H9 (cell line): ENCODE measurements around the gene UNC5B. TPM values are rescaled to one million over a fixed set of nuclear protein-coding genes. Genes with fewer than 3 reads are reported as not detected.

Experiments used
- DNase-seq: peaks from one replicate; pipeline ENCODE4 v3.0.0-alpha.2; 2017
- H2AFZ ChIP-seq: one replicate; pipeline ENCODE4 v1.6.1; 2013; ENCODE audit warnings: mild to moderate bottlenecking, low read length, control low read depth, moderate library complexity
- H2AK5ac ChIP-seq: 2 replicates; pipeline ENCODE4 v1.6.1; 2013; ENCODE audit warnings: low read length, control low read depth, mixed read lengths; ENCODE audit not compliant: insufficient read length
- H2BK120ac ChIP-seq: one replicate; pipeline ENCODE4 v1.6.1; 2013; ENCODE audit warnings: low read depth, mild to moderate bottlenecking, low read length, control low read depth, inconsistent platforms; ENCODE audit not compliant: poor library complexity, severe bottlenecking
- H2BK12ac ChIP-seq: 2 replicates; pipeline ENCODE4 v1.6.1; 2013; ENCODE audit warnings: low read length, control low read depth, mixed read lengths, low read depth; ENCODE audit not compliant: insufficient read length
- H2BK15ac ChIP-seq: 2 replicates; pipeline ENCODE4 v1.6.1; 2013; ENCODE audit warnings: low read depth, low read length, control low read depth
- H2BK20ac ChIP-seq: one replicate; pipeline ENCODE4 v1.6.1; 2013; ENCODE audit warnings: low read depth, mild to moderate bottlenecking, low read length, control low read depth, inconsistent platforms; ENCODE audit not compliant: poor library complexity, severe bottlenecking
- H2BK5ac ChIP-seq: 2 replicates; pipeline ENCODE4 v1.6.1; 2013; ENCODE audit warnings: low read length, control low read depth, mixed read lengths; ENCODE audit not compliant: insufficient read length
- H3K14ac ChIP-seq: 2 replicates; pipeline ENCODE4 v1.6.1; 2013; ENCODE audit warnings: low read length, control low read depth; ENCODE audit not compliant: insufficient read depth
- H3K18ac ChIP-seq: 2 replicates; pipeline ENCODE4 v1.6.1; 2013; ENCODE audit warnings: low read depth, mild to moderate bottlenecking, mixed read lengths, low read length, control low read depth; ENCODE audit not compliant: insufficient read length
- H3K23ac ChIP-seq: 2 replicates; pipeline ENCODE4 v1.6.1; 2013; ENCODE audit warnings: low read length, control low read depth, mixed read lengths, low read depth; ENCODE audit not compliant: insufficient read length
- H3K23me2 ChIP-seq: 2 replicates; pipeline ENCODE4 v1.6.1; 2013; ENCODE audit warnings: low read depth, mild to moderate bottlenecking, mixed read lengths, low read length, control low read depth; ENCODE audit not compliant: insufficient read length, poor library complexity, severe bottlenecking
- H3K27ac ChIP-seq: 2 replicates; pipeline ENCODE4 v1.5.1; 2013; ENCODE audit warnings: low read length, control low read depth, mixed read lengths, low read depth; ENCODE audit not compliant: insufficient read length
- H3K27me3 ChIP-seq: 2 replicates; pipeline ENCODE4 v1.6.1; 2013; ENCODE audit warnings: low read length, control low read depth, inconsistent platforms; ENCODE audit not compliant: insufficient read depth
- H3K4ac ChIP-seq: 2 replicates; pipeline ENCODE4 v1.6.1; 2013; ENCODE audit warnings: low read depth, mild to moderate bottlenecking, control low read depth, inconsistent platforms, low read length, moderate library complexity
- H3K4me1 ChIP-seq: 2 replicates; pipeline ENCODE4 v1.6.1; 2013; ENCODE audit warnings: low read length, control low read depth, inconsistent platforms; ENCODE audit not compliant: insufficient read depth
- H3K4me2 ChIP-seq: 2 replicates; pipeline ENCODE4 v1.6.1; 2013; ENCODE audit warnings: low read length, control low read depth, mixed read lengths; ENCODE audit not compliant: insufficient read length, insufficient read depth
- H3K56ac ChIP-seq: 2 replicates; pipeline ENCODE4 v1.6.1; 2013; ENCODE audit warnings: low read depth, mild to moderate bottlenecking, mixed read lengths, low read length, control low read depth; ENCODE audit not compliant: insufficient read length
- H3K79me1 ChIP-seq: 2 replicates; pipeline ENCODE4 v1.6.1; 2013; ENCODE audit warnings: low read depth, mild to moderate bottlenecking, moderate library complexity, low read length, control low read depth, inconsistent platforms; ENCODE audit not compliant: insufficient read depth, poor library complexity, severe bottlenecking
- H3K79me2 ChIP-seq: 2 replicates; pipeline ENCODE4 v1.6.1; 2013; ENCODE audit warnings: low read length, control low read depth, inconsistent platforms; ENCODE audit not compliant: insufficient read depth
- H3K9ac ChIP-seq: 2 replicates; pipeline ENCODE4 v1.6.1; 2013; ENCODE audit warnings: low read length, control low read depth, mixed read lengths; ENCODE audit not compliant: insufficient read length; ENCODE audit errors: extremely low read depth
- H3K9me3 ChIP-seq: one replicate; pipeline ENCODE4 v1.6.1; 2013; ENCODE audit warnings: low read depth, low read length, inconsistent platforms; ENCODE audit not compliant: control insufficient read depth
- H3T11ph ChIP-seq: one replicate; pipeline ENCODE4 v1.6.1; 2013; ENCODE audit warnings: mild to moderate bottlenecking, low read length, control low read depth, inconsistent platforms
- H4K20me1 ChIP-seq: one replicate; pipeline ENCODE4 v1.6.1; 2013; ENCODE audit not compliant: control insufficient read depth, insufficient read length, insufficient read depth
- H4K5ac ChIP-seq: 2 replicates; pipeline ENCODE4 v1.6.1; 2013; ENCODE audit warnings: low read depth, mild to moderate bottlenecking, mixed read lengths, low read length, control low read depth; ENCODE audit not compliant: insufficient read length
- H4K8ac ChIP-seq: replicated peaks from 2 replicates; pipeline ENCODE4 v1.6.1; 2013; ENCODE audit warnings: low read length, control low read depth, mixed read lengths, low read depth; ENCODE audit not compliant: insufficient read length
- H4K91ac ChIP-seq: 2 replicates; pipeline ENCODE4 v1.6.1; 2013; ENCODE audit warnings: low read depth, mild to moderate bottlenecking, moderate library complexity, mixed read lengths, low read length, control low read depth; ENCODE audit not compliant: insufficient read length
- H3K27ac Mint-ChIP-seq, 3 experiments: 2 replicates in 2 of 3; 3 replicates in 1 of 3; pipeline ENCODE4 v1.8.0; 2020 to 2021; ENCODE audit warnings: mixed read lengths in 3 of 3, mild to moderate bottlenecking in 1 of 3, moderate library complexity in 1 of 3
- H3K27me3 Mint-ChIP-seq: 2 replicates; pipeline ENCODE4 v1.8.0; 2021; ENCODE audit warnings: low read depth, mild to moderate bottlenecking, moderate library complexity, mixed read lengths
- H3K36me3 Mint-ChIP-seq, 3 experiments: 2 replicates in 2 of 3; 3 replicates in 1 of 3; pipeline ENCODE4 v1.8.0; 2020 to 2021; ENCODE audit warnings: low read depth in 3 of 3, mixed read lengths in 3 of 3; ENCODE audit not compliant: insufficient read depth in 1 of 3
- H3K4me1 Mint-ChIP-seq, 2 experiments: 2 replicates each; pipeline ENCODE4 v1.8.0; 2020; ENCODE audit warnings: mixed read lengths in 2 of 2
- H3K4me3 Mint-ChIP-seq, 2 experiments: 2 replicates in 1 of 2; 3 replicates in 1 of 2; pipeline ENCODE4 v1.8.0; 2020 to 2021; ENCODE audit warnings: mild to moderate bottlenecking in 2 of 2, mixed read lengths in 2 of 2, moderate library complexity in 1 of 2
- H3K9me3 Mint-ChIP-seq, 2 experiments: 2 replicates in 1 of 2; 3 replicates in 1 of 2; pipeline ENCODE4 v1.8.0; 2020; ENCODE audit warnings: mild to moderate bottlenecking in 2 of 2, mixed read lengths in 2 of 2, moderate library complexity in 1 of 2
- WGBS: extraction: QIAGEN DNeasy Blood & Tissue Kit; methylation state at CpG from one replicate; pipeline ENCODE4 v1.1.7; 2013; ENCODE audit warnings: missing lambda C conversion rate, low lambda C conversion rate, mixed read lengths; ENCODE audit not compliant: insufficient read length; ENCODE audit errors: extremely low coverage; 5-methylcytosine and 5-hydroxymethylcytosine counted together
- total RNA-seq: library from RNA; stranded (reverse); gene quantifications from 2 replicates; pipeline ENCODE4 v1.2.1, GENCODE V29; 2021
- TF ChIP-seq, protein P1 (sequence below): fragments of 200-600 bp; sonication (generic); conservative IDR thresholded peaks from 3 replicates; pipeline ENCODE4 v1.8.0; 2021; ENCODE audit warnings: antibody characterized with exemption, mild to moderate bottlenecking

UNC5B gene
- total RNA-seq, 1 experiment from 2014 or later = 28.4 TPM

- Mint-ChIP-seq H3K4me3 (peak overlapping the region; percentile 82 to 91), H3K4me1 (peaks cover 61 to 67% of the 10 kb centered on the region in 2 experiments), H3K27me3 (peaks cover 52% of the 10 kb centered on the region), H3K9me3 (no peaks in the 10 kb centered on the region; a peak in 2 of 5 replicates), H3K27ac (peak overlapping the region in 1 of 3 experiments; percentile 79; a peak in 2 of 7 replicates), H3K36me3 (peaks cover 0 to 5% (median 0%) of the 10 kb centered on the region in 3 experiments; a peak in 2 of 7 replicates)
- H2BK15ac ChIP-seq = no peak overlapping the region
- H3K4me2 ChIP-seq = peak overlapping the region; percentile 93
- no peak overlapping the region for H2BK5ac ChIP-seq
- peaks cover 21% of the 10 kb centered on the region for H3K23me2 ChIP-seq
- H3K79me1 ChIP-seq = no peaks in the 10 kb centered on the region
- peaks cover 10% of the 10 kb centered on the region; the same call in 1 of the 2 replicates for H3K27me3 ChIP-seq
- H4K5ac ChIP-seq = no peak overlapping the region
- no peak overlapping the region for H2BK12ac ChIP-seq
- H3K18ac ChIP-seq = no peak overlapping the region
- H3K27ac ChIP-seq = no peak overlapping the region
- no peak overlapping the region for H2BK120ac ChIP-seq
- DNase-seq = peak; percentile 15
- no peak overlapping the region for H4K8ac ChIP-seq
- no peak overlapping the region for H2AK5ac ChIP-seq
- no peak overlapping the region for H4K91ac ChIP-seq
- H3K23ac ChIP-seq = no peak overlapping the region
- no peak overlapping the region for H2AFZ ChIP-seq
- no peaks in the 10 kb centered on the region for H3K9me3 ChIP-seq
- H3K79me2 ChIP-seq = no peaks in the 10 kb centered on the region; the same call in 1 of the 2 replicates
- peaks cover 27% of the 10 kb centered on the region; the same call in 1 of the 2 replicates for H3K4me1 ChIP-seq
- TF ChIP-seq, protein P1, sequence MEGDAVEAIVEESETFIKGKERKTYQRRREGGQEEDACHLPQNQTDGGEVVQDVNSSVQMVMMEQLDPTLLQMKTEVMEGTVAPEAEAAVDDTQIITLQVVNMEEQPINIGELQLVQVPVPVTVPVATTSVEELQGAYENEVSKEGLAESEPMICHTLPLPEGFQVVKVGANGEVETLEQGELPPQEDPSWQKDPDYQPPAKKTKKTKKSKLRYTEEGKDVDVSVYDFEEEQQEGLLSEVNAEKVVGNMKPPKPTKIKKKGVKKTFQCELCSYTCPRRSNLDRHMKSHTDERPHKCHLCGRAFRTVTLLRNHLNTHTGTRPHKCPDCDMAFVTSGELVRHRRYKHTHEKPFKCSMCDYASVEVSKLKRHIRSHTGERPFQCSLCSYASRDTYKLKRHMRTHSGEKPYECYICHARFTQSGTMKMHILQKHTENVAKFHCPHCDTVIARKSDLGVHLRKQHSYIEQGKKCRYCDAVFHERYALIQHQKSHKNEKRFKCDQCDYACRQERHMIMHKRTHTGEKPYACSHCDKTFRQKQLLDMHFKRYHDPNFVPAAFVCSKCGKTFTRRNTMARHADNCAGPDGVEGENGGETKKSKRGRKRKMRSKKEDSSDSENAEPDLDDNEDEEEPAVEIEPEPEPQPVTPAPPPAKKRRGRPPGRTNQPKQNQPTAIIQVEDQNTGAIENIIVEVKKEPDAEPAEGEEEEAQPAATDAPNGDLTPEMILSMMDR = no peak
- H4K20me1 ChIP-seq = peaks cover 3% of the 10 kb centered on the region
- no peak overlapping the region for H3K14ac ChIP-seq
- no peak overlapping the region for H3K56ac ChIP-seq
- no peak overlapping the region for H2BK20ac ChIP-seq
- no CpG with 5 or more reads among the region's 7 CpGs for WGBS
- H3T11ph ChIP-seq = no peak overlapping the region
- H3K4ac ChIP-seq = no peak overlapping the region
- no peak overlapping the region for H3K9ac ChIP-seq
Measured at GRCh38 chr10:71214641-71215559, 2.5 kb downstream of the UNC5B start.
